Right renal cortex interstitium (tissue), 3 donors: Measurements from ENCODE around the gene SPC24. TPM values are rescaled to one million over a fixed set of nuclear protein-coding genes. Genes with fewer than 3 reads are reported as not detected.
"Not testable (repeated sequence)": the region's sequence is repeated elsewhere in the genome, so short reads cannot be mapped to it uniquely, and the experiment has no call there.

ENCODE experiments used
- DNase-seq, 3 donors: peaks; one replicate each; pipeline ENCODE4 v3.0.0-alpha.2; 2013; ENCODE audit warnings: low read depth in 3 of 3, low spot score in 2 of 3
- polyA plus RNA-seq, 3 donors: library from polyadenylated mRNA; unstranded; fragments of 120-200 nt; gene quantifications; one replicate each; pipeline ENCODE4 v1.2.1, GENCODE V29; 2013; ENCODE audit not compliant: insufficient read length in 3 of 3

SPC24 gene
- polyA plus RNA-seq, 3 donors: 12.8 to 17.1 (median 14.6) TPM

DNA sequence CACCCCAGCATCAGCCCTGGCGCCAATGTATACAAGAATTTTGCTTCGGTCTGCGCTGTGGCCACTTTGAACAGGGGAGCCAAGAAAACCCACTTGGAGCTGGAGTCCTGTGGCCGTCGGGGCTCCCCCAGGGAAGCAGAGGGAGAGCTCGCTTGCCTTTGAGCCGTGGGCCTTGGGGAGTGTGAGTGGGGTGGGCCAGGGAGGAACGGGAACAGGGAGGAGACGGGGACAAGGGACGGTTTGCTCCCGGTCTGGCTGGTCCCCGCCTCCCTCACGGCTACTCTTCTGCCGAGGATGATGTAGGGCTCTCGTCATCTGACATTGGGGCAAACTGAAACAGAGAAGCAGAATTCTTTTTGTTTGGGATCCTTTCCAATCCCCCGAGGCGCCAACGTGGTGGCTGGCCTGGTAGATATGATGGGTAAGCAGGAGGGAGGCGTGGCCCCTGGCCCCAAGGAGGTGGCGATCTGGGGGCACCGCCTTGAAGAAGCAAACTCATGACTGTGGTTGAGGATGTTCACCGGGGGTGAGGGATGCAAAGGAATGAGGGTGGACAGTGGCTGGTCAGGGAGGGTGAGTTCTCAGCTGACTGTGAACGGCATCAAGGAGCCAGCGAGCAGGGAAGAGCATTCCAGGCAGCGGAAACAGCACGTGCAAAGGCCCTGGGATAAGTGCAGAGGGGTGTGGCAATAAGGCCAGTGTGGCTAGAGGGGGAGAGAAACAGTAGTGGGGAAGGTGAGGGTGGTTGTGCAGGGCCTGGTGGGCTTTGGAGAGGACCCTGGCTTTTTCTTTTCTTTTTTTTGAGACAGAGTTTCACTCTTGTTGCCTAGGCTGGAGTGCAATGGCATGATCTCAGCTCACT, 10.9 kb upstream of the SPC24 start:
- no peak for DNase-seq

- DNase-seq: no peak
These were observed 10.0 kb upstream of the SPC24 start for GRCh38 chr19:11165486-11166030.

DNA sequence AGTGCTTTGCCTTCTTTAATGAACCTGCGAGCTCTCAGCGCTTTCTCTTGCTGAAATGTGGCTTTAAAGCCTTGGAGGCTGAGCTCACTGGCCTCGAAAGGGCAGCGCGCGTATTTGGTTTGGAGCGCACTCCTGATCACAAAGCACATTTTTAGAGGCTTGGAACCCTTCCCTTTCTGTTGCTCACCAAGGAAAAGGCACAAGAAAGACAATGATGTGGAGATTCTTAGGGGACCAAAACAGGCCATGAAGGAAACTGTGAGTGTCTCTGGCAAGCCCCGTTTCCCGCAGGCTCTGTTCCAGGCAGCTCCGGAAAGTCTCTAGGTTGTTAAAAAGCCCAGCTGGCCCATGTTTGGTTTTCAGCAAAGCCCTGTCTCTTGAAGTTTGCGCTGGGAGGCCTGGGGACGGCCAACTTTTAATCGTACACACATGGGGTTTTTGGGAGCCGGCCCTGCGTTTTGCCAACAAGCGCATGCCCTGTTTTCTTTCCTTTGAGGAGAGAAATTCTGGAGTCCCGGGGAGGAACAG, 9.4 kb upstream of the SPC24 start:
- peak in 1 of 3 donors; percentile 48 for DNase-seq

GRCh38 chr19:11164296-11164695, 8.7 kb upstream of the SPC24 start:
- no peak for DNase-seq

GRCh38 chr19:11160440-11160768, 4.8 kb upstream of the SPC24 start:
- DNase-seq: not testable (repeated sequence)

GRCh38 chr19:11159598-11160439, 4.2 kb upstream of the SPC24 start:
- DNase-seq: no peak

GRCh38 chr19:11154683-11155047, 917 bp downstream of the SPC24 start:
- DNase-seq: no peak

DNA sequence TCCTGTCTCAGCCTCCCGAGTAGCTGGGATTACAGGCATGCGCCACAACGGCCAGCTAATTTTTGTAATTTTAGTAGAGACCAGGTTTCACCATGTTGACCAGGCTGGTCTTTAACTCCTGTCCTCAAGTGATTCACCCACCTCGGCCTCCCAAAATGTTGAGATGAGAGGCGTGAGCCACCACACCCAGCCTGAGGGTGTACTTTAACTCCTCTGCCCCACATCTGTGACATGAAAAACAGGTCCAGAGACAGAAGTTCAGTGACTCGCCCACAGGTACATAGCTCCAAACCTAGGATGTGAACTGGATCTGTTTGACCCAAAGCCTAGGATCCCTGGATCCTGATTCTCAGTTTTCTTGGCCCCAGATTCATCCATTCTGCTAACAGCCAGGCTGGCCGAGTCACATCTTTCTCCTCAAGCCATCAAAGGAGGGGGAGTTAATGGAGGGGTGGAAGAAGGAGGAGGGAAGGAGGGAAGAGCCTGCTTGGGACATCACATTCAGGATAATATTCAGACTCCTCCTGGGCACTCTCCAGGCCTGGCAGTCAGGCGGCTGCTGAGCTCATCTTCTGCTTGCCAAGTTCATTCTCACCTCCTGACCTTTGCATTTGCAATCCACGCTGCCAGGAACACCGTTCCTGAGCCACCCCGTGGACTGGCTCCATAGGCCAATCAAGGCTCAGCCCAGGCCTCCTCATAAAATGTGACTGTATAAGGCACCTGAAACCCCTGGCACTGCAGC, 3.1 kb downstream of the SPC24 start:
- no peak for DNase-seq

GRCh38 chr19:11151181-11151580, 4.4 kb downstream of the SPC24 start:
- DNase-seq: no peak

GRCh38 chr19:11148001-11148400, 7.6 kb downstream of the SPC24 start:
- DNase-seq: no peak

DNA sequence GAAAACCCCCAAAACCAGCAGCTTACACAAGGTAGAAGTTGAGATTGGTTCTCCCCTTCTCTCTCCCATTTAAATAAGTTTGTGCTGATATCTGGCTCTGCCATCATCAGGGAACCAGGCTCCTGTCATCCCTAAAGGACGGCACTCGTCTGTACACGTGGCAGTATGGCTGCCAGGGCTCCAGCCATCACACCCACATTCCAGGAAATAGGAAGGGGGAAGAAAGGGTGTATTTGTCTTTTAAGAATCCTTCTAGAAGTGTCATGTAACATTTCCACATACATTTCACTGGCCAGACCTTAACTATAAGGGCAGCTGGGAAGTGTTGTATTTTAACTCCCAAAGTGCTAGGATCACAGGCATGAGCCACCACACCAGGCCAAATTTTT, 10.1 kb downstream of the SPC24 start:
- DNase-seq: no peak

DNA sequence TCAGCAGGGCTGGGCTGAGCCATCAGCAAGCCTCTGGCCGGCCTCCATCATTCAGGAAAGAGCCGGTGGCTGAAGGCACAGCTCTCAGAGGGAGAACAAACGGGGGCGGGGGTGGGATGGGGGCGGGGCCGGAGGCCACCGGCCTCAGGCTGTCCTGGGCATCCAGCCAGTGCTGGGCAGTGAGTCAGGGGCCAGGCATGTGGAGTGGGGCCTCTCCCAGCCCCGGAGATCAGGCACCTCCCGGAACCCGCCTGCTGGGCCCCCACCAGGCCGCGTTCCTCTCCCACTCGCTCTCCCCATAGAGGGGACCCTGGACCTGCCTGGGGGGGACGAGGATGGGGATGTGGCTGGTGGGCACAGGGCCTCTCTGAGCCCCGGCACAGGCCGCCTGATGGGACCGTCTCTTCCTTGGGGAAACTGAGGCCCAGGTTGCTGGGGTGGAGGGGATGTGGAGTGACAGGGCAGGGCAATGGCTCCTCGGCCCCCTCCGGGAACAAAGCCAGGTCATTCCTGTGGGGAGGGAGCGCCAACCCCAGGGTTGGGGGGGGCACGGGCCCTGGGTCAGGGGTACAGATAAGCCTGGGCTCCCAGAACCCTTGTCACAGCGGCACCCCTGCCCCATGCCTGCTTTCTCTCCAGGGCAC, 12.9 kb downstream of the SPC24 start:
- peak in 2 of 3 donors; percentile 47 to 70 for DNase-seq

- no peak for DNase-seq
These were observed 13.6 kb downstream of the SPC24 start for GRCh38 chr19:11141937-11142527.

GRCh38 chr19:11140896-11141295, 14.7 kb downstream of the SPC24 start:
- no peak for DNase-seq

DNA sequence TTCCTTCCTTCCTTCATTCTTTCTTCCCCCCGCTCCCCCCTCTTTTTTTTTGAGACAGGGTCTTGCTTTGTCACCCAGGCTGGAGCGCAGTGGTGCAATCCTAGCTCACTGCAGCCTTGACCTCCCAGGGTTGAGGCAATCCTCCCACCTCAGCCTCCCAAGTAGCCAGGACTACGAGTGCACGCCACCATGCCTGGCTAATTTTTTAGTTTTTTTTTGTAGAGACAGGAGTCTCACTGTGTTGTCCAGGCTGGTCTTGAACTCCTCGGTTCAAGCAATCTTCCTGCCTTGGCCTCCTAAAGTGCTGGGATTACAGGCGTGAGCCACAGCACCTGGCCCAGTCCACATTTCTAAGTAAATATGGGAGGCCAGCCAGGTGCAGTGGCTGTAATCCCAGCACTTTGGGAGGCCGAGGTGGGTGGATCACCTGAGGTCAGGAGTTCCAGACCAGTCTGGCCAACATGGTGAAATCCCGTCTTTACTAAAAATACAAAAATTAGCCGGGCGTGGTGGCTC, 15.5 kb downstream of the SPC24 start:
- not testable (repeated sequence) for DNase-seq

- no peak for DNase-seq
These were observed 16.8 kb downstream of the SPC24 start for GRCh38 chr19:11138601-11139300.

DNA sequence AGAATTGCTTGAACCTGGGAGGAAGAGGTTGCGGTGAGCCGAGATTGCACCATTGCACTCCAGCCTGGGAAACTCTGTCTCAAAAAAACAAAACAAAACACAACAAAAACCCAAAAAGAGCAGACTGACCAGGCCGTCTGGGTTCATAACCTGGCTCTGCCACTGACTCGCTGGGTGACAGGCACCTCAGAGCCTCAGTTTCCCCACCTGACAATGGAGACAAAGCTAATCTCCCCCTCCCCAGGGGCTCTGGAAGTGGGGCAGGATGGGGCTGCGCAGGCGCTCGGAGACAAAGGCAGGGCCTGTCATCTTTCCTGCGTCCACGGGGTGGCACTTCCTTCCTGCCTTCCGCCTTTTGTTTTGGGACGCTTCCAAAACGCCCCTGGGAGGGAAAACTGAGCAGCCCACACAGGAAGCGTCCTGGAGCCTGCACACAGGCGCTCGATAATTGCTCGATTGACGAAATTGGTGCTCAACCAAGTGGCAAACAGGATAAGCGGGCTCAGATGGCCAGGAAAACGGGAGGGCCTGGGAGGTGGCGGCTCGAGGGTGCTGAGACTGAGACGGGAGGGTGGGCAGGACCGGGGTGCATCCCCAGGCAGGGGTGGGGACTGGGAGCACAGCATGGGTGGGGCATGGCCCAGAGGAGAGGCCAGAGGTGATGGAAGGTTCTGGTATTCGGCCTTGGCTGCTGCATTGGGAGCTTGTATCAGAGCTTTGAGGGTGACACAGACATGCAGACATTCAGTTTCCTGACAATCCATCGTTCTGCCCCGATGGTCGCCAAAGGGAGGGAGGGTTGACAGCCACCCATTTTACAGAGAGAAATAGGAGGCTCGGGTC, 17.8 kb downstream of the SPC24 start:
- DNase-seq: peak in 2 of 3 donors; percentile 78 to 82
